SK-N-SH treated with all-trans-retinoic acid at 6 μM for 48 hours (cell line): ENCODE measurements around the gene WSCD2.

Source experiments
- RARB ChIP-seq: fragments of 250-450 bp; sonication (Bioruptor Pico); IDR thresholded peaks from 2 replicates; pipeline ENCODE4 v1.8.0; 2021; ENCODE audit warnings: mild to moderate bottlenecking, moderate library complexity
- ZC3H10 ChIP-seq: fragments of 250-450 bp; sonication (Bioruptor Pico); IDR thresholded peaks from 2 replicates; pipeline ENCODE4 v1.5.1; 2021; ENCODE audit warnings: mild to moderate bottlenecking, moderate library complexity
- ZFP3 ChIP-seq: fragments of 250-450 bp; sonication (Bioruptor Pico); IDR thresholded peaks from 2 replicates; pipeline ENCODE4 v1.5.0; 2020; ENCODE audit warnings: mild to moderate bottlenecking, moderate library complexity
- ZNF70 ChIP-seq: fragments of 450-650 bp; formaldehyde crosslinking; IDR thresholded peaks from 2 replicates; pipeline ENCODE4 v1.5.0; 2020; ENCODE audit warnings: mild to moderate bottlenecking, moderate library complexity
- TF ChIP-seq, protein P1 (sequence below): fragments of 250-450 bp; sonication (Bioruptor Pico); IDR thresholded peaks from 2 replicates; pipeline ENCODE4 v1.5.1; 2020; ENCODE audit warnings: low read depth, mild to moderate bottlenecking, moderate library complexity
- TF ChIP-seq, protein P2 (sequence below): fragments of 250-450 bp; sonication (Bioruptor Pico); IDR thresholded peaks from 2 replicates; pipeline ENCODE4 v1.5.1; 2021; ENCODE audit warnings: mild to moderate bottlenecking, moderate library complexity

GRCh38 chr12:108180255-108181094 lies 51.4 kb downstream of the WSCD2 start:
- TF ChIP-seq RARB (CRISPR knock-in tag) (no peak), ZNF70 (CRISPR knock-in tag) (no peak), ZC3H10 (CRISPR knock-in tag) (no peak), ZFP3 (CRISPR knock-in tag) (no peak)
- TF ChIP-seq, protein P1, sequence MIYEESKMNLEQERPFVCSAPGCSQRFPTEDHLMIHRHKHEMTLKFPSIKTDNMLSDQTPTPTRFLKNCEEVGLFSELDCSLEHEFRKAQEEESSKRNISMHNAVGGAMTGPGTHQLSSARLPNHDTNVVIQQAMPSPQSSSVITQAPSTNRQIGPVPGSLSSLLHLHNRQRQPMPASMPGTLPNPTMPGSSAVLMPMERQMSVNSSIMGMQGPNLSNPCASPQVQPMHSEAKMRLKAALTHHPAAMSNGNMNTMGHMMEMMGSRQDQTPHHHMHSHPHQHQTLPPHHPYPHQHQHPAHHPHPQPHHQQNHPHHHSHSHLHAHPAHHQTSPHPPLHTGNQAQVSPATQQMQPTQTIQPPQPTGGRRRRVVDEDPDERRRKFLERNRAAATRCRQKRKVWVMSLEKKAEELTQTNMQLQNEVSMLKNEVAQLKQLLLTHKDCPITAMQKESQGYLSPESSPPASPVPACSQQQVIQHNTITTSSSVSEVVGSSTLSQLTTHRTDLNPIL (CRISPR knock-in tag), result no peak
- TF ChIP-seq, protein P2, sequence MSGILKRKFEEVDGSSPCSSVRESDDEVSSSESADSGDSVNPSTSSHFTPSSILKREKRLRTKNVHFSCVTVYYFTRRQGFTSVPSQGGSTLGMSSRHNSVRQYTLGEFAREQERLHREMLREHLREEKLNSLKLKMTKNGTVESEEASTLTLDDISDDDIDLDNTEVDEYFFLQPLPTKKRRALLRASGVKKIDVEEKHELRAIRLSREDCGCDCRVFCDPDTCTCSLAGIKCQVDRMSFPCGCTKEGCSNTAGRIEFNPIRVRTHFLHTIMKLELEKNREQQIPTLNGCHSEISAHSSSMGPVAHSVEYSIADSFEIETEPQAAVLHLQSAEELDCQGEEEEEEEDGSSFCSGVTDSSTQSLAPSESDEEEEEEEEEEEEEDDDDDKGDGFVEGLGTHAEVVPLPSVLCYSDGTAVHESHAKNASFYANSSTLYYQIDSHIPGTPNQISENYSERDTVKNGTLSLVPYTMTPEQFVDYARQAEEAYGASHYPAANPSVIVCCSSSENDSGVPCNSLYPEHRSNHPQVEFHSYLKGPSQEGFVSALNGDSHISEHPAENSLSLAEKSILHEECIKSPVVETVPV (CRISPR knock-in tag), result no peak
